ENCODE results near the gene BICC1.

Gene BICC1

GRCh38 chr10:58609532-58610150, 97.0 kb downstream of the BICC1 start:
- no peak for DNase-seq

DNA sequence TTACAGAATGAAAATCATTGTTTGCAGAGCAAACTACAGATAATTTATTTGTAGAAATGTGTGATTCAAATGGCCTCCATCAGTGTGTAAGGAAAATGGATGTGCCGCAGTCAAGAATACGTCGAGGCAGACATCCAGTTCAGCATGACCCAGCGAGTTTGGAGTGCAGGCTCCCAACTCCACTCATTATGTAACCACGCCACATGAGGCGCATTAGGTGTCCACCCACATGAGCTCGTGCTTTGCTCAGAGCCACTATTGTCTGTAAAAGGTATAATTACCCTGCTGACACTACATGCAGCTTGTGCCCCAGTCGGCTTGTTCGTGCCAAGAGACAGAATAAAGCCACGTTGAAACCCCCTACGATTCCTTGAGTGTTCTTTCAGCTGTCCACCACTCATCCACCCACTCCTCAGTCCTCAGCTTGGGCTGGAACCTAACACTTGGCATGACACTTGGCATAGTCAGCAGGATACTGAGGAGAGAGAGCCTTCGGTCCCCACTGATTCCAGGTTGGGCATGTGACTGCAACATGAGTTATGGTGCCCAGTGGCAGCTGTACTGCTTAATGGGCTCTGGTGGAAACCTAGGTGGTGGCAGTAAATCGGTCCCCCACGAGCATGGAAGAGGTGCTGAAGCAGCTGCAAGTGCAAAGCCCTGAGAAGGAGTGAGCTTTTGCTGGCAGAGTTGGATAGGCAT, 102.7 kb downstream of the BICC1 start:
- DNase-seq: no peak

DNA sequence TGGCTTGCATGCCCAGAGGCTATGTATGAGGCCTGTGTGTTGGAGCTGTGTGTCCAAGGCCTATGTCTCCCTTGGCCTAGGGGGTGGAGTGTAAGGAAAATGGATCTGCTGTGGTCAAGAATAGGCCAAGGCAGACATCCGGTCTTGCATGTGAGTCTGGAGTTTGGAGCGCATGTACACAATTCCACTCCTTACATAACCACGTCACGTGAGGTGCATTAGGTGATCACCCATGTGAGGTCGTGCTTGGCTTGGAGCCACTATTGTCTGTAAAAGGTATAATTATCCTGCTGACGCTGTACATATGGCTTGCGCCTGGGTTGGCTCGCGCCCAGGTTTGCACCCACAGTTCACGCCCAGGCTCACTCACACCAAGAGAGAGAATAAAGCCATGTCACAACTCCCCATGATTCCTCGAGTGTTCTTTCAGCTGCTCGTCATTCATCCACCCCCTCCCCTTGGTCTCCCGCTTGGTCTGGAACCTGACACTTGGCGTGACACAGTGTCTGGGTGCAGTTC, 105.5 kb downstream of the BICC1 start:
- no peak for DNase-seq

DNA sequence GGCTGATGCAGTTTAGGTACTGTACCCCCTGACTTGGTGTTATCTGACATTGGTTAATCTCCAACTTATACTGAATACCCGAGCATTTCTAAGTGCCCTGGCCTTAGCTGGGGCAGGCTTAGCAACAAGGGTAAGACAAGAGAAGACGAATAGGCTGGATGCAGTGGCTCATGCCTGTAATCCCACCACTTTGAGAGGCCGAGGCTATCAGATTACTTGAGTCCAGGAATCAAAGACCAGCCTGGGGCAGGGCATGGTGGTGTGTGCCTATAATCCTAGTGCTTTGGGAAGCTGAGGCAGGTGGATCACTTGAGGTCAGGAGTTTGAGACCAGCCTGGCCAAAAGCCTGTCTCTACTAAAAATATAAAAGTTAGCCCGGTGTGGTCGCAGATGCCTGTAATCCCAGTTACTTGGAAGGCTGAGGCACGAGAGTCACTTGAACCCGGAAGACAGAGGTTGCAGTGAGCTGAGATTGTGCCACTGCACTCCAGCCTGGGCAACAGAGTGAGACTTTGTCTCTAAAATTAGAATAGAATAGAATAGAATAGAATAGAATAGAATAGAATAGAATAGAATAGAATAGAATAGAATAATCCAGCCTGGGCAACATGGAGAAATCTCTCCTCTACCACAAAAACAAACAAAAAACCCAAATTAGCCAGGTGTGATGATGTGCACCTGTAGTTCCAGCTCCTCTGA, 108.9 kb downstream of the BICC1 start:
- no peak for DNase-seq

DNA sequence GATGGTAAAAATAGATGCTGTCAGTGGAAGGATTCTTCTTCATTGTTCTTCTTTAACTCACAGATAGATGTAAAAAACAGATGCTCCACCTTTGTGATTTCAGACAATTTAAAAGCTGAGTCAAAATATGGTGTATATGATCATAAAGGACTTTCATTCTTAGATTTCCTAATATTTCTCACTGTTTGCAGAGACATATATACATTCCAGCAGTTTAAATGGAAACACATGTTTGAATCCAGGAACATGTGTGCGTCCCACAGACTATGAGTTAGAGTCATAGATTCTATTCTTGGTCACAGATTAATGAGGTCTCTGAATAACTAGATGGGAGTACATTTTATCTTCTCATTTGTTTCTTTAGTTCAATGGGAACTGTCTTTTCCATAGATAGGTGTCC, 109.6 kb downstream of the BICC1 start:
- no peak for DNase-seq

GRCh38 chr10:58625070-58625469, 112.4 kb downstream of the BICC1 start:
- DNase-seq: no peak

GRCh38 chr10:58627392-58627791, 114.7 kb downstream of the BICC1 start:
- no peak for DNase-seq

DNA sequence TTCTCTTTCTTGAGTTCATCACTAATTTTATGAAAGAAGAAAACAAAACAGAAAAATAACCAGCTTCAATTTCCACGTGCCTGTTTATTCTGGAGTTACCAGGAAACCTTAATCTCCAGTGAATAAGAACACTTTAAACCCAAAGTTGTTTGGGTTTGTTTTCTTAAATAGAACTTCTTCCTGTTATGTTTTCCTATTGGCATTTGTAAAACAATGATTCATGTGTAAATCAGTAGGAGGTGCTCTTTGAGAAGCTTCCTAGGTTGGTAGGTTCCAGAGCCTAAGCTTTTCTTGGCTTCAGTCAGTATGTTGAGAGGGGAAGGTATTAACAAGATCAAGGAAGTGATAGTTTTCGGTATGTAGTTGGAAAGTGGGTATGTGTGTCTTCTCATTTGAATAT, 119.0 kb downstream of the BICC1 start:
- DNase-seq: no peak

GRCh38 chr10:58632216-58632615, 119.5 kb downstream of the BICC1 start:
- no peak for DNase-seq

DNA sequence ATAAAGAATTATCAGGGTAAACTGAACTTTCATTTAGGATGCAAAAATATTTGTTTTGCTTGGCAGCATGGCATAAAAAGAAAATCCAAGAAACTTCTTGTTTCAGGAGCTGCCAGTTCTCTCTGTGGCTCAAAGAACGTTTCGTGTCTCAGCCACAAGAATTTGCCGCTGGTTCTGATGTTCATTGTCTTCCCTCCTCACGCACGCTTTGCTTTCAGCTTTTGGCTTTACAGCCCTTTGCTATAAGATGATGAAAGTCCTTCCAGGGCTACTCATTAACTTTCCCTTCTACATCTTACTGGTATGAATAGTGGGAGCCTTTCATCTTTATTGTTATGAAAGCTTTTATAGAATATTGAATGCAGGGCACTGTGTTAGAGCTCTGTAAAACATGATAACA, 124.7 kb downstream of the BICC1 start:
- DNase-seq: no peak

DNA sequence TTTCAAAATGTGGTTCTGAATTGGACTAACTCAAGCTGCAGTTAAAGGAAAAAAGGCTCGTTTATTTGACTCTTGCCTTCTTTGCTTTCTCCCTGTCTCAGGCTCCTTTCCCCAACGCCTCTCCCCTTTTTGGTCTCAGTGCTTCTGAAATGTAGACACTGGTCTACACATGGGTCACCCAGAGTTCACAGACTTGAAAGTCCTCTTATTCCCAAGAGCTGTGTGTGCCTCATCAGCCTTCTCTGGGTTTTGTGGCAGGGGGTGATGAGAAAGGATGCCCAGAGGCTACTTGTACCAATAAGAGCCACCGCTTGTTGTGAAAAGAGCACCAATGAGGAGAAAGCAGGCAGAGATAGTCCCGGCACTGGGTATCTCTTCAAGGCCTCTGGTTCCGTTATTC, 125.7 kb downstream of the BICC1 start:
- DNase-seq: no peak

- no peak for DNase-seq
Observed at GRCh38 chr10:58641095-58641531, 128.4 kb downstream of the BICC1 start.

GRCh38 chr10:58641708-58642107, 129.0 kb downstream of the BICC1 start:
- no peak for DNase-seq

DNA sequence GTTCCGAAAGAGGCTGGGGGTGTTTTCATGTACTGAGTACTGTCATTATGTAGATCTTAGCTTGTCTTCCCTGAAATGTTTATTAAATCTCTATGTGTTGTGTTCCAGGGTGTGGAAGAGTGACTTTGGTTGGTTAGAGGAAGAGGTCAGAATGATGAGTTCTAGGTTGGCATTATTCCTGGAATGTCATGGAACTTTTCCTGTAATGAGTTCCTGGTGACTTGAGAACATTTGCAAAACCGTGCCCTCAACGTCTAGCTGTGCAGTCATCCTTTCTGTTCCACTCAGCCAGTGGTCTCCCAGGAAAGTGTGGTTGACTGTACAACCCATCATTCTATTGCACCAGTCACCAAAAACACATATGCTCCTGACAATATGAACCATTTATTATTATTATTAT, 129.6 kb downstream of the BICC1 start:
- DNase-seq: no peak

- DNase-seq: no peak
Observed at GRCh38 chr10:58642916-58643428, 130.3 kb downstream of the BICC1 start.

GRCh38 chr10:58644311-58644710, 131.6 kb downstream of the BICC1 start:
- no peak for DNase-seq

DNA sequence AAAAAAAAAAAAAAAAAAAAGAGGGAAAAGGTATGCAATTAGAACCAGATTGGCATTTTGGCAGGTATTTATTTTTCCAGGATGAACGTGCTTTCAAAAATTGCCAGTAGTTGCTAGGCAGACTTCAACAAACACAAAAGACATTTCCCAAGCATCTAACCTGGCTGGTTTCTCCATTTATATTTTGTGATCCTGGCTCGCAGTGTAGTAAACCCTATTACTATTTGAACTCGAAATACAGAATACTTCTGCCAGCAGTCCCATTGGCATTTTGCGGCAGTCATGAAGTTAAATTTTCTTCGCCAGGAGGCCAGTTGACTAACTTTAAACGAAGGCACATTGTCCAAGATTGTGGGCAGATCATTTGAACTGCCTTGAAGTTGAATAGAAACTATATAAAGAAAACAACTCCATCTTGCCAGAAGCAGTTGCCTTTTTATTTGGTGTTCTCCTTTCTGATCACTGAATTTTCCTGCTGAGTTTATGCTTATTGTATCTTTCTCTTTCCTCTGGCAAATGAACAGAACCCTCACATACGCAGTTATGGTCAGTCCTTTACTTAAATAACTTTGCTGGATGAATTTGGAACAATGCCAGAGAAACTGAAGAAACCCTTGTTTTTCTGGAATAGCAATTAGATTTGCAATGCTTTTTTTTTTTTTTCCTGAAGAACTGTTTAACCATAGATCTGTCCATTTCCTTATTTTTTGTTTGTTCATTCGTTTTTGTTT, 132.9 kb downstream of the BICC1 start:
- DNase-seq: no peak

DNA sequence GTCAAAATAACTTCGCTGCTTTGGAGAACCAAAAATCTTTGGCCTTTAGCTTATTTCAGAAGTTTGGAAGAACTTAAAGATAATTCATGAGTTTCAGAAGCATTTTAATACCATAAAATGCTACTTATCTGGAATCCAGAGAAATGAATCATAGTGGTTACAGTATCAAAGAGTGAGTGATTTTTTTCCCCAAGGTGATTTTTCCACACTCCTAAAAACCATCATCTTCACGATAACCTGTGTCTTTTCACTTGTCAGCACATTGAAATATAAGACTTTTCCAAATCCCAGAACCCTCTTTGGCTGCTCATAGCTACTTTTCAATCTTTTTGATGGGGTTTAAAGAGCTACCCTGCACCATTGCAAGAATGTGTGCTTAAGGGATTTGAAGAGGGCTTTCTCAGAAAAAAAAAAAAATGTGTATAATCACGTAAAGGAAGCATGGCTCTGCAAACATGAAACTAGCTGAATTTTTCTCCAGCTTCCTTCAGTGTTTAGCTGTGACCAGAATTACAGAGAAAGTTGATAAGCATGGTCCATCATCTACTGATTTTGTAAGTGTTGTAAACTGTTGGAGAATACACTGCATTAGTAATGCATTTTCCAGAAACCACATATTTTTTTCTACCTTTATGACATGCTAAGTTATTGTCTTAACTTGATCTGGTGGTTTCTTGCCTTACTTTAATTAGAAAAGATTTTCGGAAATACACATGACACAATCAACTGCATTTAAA, 134.9 kb downstream of the BICC1 start:
- no peak for DNase-seq

DNA sequence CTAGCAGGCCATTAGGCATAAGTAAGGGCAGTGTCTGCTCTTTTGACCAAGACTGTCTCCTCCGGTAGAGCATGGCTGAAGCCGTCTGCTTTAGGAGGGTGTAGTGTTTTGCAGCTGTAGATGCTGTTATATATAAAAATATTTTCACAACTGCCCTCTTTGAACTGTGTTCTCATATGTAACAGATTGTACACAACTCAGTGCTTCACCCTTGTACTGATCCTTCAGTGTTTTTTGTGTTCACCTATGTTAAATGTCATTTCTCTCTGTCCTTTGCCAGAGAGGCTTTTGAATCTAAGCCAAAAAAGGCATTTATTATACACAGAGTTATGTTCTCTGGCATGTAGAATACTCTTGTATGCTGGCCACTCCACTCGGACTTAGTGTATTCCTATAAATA, 135.5 kb downstream of the BICC1 start:
- DNase-seq: no peak

DNA sequence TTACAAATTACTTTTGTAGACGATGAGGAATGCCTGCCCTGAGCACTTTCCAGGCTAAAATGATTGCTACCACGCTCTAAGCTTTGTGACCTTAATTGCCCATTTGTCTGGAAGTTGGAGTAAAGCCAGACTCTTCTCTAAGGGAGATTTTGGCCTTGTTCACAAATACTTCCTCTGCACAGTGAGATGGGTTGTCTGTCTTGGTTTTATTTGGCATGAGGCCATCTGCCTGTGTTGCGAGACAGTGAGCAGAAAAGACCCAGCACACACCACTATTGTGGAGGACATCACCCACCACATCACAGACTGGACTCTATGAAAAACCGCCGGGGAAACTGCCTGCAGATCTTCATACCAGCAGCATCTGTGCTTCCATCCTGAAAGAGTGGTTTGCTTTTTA, 138.4 kb downstream of the BICC1 start:
- DNase-seq: peak; percentile 66

GRCh38 chr10:58651742-58652141, 139.1 kb downstream of the BICC1 start:
- DNase-seq: no peak

- DNase-seq: no peak
Observed at GRCh38 chr10:58653139-58653538, 140.5 kb downstream of the BICC1 start.
